Trophoblast cell (in vitro differentiated cells and primary cell): ENCODE data around the gene ADCY1.

Experiments
- DNase-seq, 2 donors: peaks; one replicate each; pipeline ENCODE4 v3.0.0-alpha.2; 2016
- H2AFZ ChIP-seq: 2 replicates; pipeline ENCODE4 v1.6.1; 2013; ENCODE audit warnings: low read length, moderate library complexity, mild to moderate bottlenecking; ENCODE audit not compliant: insufficient read depth, poor library complexity
- H2AK5ac ChIP-seq: 2 replicates; pipeline ENCODE4 v1.6.1; 2013; ENCODE audit warnings: mild to moderate bottlenecking, low read length
- H2BK120ac ChIP-seq: 2 replicates; pipeline ENCODE4 v1.6.1; 2013; ENCODE audit warnings: low read length, mild to moderate bottlenecking, moderate library complexity; ENCODE audit not compliant: insufficient read depth, poor library complexity
- H2BK12ac ChIP-seq: 2 replicates; pipeline ENCODE4 v1.6.1; 2013; ENCODE audit warnings: mild to moderate bottlenecking, low read length, moderate library complexity
- H2BK5ac ChIP-seq: 2 replicates; pipeline ENCODE4 v1.6.1; 2013; ENCODE audit warnings: low read length, low read depth, moderate library complexity, mild to moderate bottlenecking; ENCODE audit not compliant: poor library complexity
- H3K14ac ChIP-seq: 2 replicates; pipeline ENCODE4 v1.6.1; 2013; ENCODE audit warnings: mild to moderate bottlenecking, low read length
- H3K18ac ChIP-seq: 2 replicates; pipeline ENCODE4 v1.6.1; 2013; ENCODE audit warnings: mild to moderate bottlenecking, low read length
- H3K23ac ChIP-seq: 2 replicates; pipeline ENCODE4 v1.6.1; 2013; ENCODE audit warnings: low read length
- H3K27ac ChIP-seq: 2 replicates; pipeline ENCODE4 v1.5.1; 2013; ENCODE audit warnings: low read depth, mild to moderate bottlenecking, inconsistent platforms, low read length, moderate library complexity
- H3K27me3 ChIP-seq: 2 replicates; pipeline ENCODE4 v1.6.1; 2013; ENCODE audit warnings: inconsistent platforms, mild to moderate bottlenecking, low read length, moderate library complexity; ENCODE audit not compliant: insufficient read depth
- H3K36me3 ChIP-seq, 2 experiments: 1 replicate in 1 of 2; 2 replicates in 1 of 2; pipeline ENCODE4 v1.6.1; 2013; ENCODE audit warnings: low read length in 2 of 2, mild to moderate bottlenecking in 2 of 2, moderate library complexity in 1 of 2; ENCODE audit not compliant: insufficient read depth in 2 of 2, control insufficient read depth in 1 of 2
- H3K4ac ChIP-seq: 2 replicates; pipeline ENCODE4 v1.6.1; 2013; ENCODE audit warnings: low read depth, mild to moderate bottlenecking, low read length, moderate library complexity
- H3K4me1 ChIP-seq, 2 experiments: 1 replicate in 1 of 2; 2 replicates in 1 of 2; pipeline ENCODE4 v1.6.1; 2013; ENCODE audit warnings: low read length in 2 of 2, mild to moderate bottlenecking in 2 of 2, moderate library complexity in 1 of 2; ENCODE audit not compliant: insufficient read depth in 2 of 2, control insufficient read depth in 1 of 2
- H3K4me2 ChIP-seq: 2 replicates; pipeline ENCODE4 v1.6.1; 2013; ENCODE audit warnings: inconsistent platforms, mild to moderate bottlenecking, low read length, moderate library complexity
- H3K4me3 ChIP-seq: 2 replicates; pipeline ENCODE4 v1.5.1; 2013; ENCODE audit warnings: mild to moderate bottlenecking, low read depth, low read length, inconsistent platforms
- H3K79me1 ChIP-seq: one replicate; pipeline ENCODE4 v1.6.1; 2013; ENCODE audit warnings: low read length
- H3K79me2 ChIP-seq: 2 replicates; pipeline ENCODE4 v1.6.1; 2013; ENCODE audit warnings: low read length, mild to moderate bottlenecking; ENCODE audit not compliant: control insufficient read depth, insufficient read depth, poor library complexity
- H3K9ac ChIP-seq: 2 replicates; pipeline ENCODE4 v1.6.1; 2013; ENCODE audit warnings: mild to moderate bottlenecking, low read length
- H3K9me3 ChIP-seq: 2 replicates; pipeline ENCODE4 v1.6.1; 2013; ENCODE audit warnings: low read depth, mild to moderate bottlenecking, control low read depth, inconsistent platforms, low read length; ENCODE audit not compliant: insufficient read depth
- H4K12ac ChIP-seq: 2 replicates; pipeline ENCODE4 v1.6.1; 2013; ENCODE audit warnings: low read depth, mild to moderate bottlenecking, low read length, moderate library complexity
- H4K8ac ChIP-seq: 2 replicates; pipeline ENCODE4 v1.6.1; 2013; ENCODE audit warnings: low read depth, mild to moderate bottlenecking, low read length, moderate library complexity
- H4K91ac ChIP-seq: one replicate; pipeline ENCODE4 v1.6.1; 2013; ENCODE audit warnings: low read depth, mild to moderate bottlenecking, low read length, moderate library complexity
- WGBS: extraction: QIAGEN DNeasy Blood & Tissue Kit; methylation state at CpG from one replicate; pipeline ENCODE4 v1.1.7; 2013; ENCODE audit warnings: missing lambda C conversion rate; ENCODE audit not compliant: insufficient read length, insufficient coverage; ENCODE audit errors: extremely low coverage; 5-methylcytosine and 5-hydroxymethylcytosine counted together

ADCY1 gene

GRCh38 chr7:45588466-45588865 lies 14.3 kb downstream of the ADCY1 start:
- no peaks in the 10 kb centered on the region for H3K79me2 ChIP-seq
- H2AFZ ChIP-seq = no peak overlapping the region
- WGBS = no CpG with 5 or more reads among the region's 6 CpGs
- no peak overlapping the region for H2BK5ac ChIP-seq
- H2BK12ac ChIP-seq = no peak overlapping the region
- no peak for DNase-seq
- H4K91ac ChIP-seq = no peak overlapping the region
- peaks cover 3% of the 10 kb centered on the region for H3K9me3 ChIP-seq
- H2AK5ac ChIP-seq = no peak overlapping the region
- H3K4me3 ChIP-seq = no peak overlapping the region
- no peak overlapping the region for H2BK120ac ChIP-seq
- H4K12ac ChIP-seq = no peak overlapping the region
- no peaks in the 10 kb centered on the region for H3K4me1 ChIP-seq
- no peak overlapping the region for H3K23ac ChIP-seq
- H3K14ac ChIP-seq = no peak overlapping the region
- H3K36me3 ChIP-seq = no peaks in the 10 kb centered on the region
- no peak overlapping the region for H4K8ac ChIP-seq
- no peaks in the 10 kb centered on the region for H3K27me3 ChIP-seq
- H3K9ac ChIP-seq = no peak overlapping the region
- H3K79me1 ChIP-seq = no peaks in the 10 kb centered on the region
- H3K4me2 ChIP-seq = no peak overlapping the region
- H3K4ac ChIP-seq = no peak overlapping the region
- no peak overlapping the region for H3K18ac ChIP-seq
- no peak overlapping the region for H3K27ac ChIP-seq

- no peak overlapping the region for H3K18ac ChIP-seq
- H3K27ac ChIP-seq = no peak overlapping the region
- H3K14ac ChIP-seq = no peak overlapping the region
- no peak overlapping the region for H3K9ac ChIP-seq
- H3K4me2 ChIP-seq = no peak overlapping the region
- H3K79me2 ChIP-seq = no peaks in the 10 kb centered on the region
- no peaks in the 10 kb centered on the region for H3K36me3 ChIP-seq
- no peaks in the 10 kb centered on the region for H3K27me3 ChIP-seq
- no peak overlapping the region for H2BK12ac ChIP-seq
- no peak overlapping the region for H4K8ac ChIP-seq
- H3K4ac ChIP-seq = no peak overlapping the region
- H2AFZ ChIP-seq = no peak overlapping the region
- H2BK120ac ChIP-seq = no peak overlapping the region
- no peak overlapping the region for H2AK5ac ChIP-seq
- H3K23ac ChIP-seq = no peak overlapping the region
- no peak overlapping the region for H4K91ac ChIP-seq
- no peaks in the 10 kb centered on the region for H3K4me1 ChIP-seq
- DNase-seq = no peak
- no peak overlapping the region for H2BK5ac ChIP-seq
- peaks cover 3% of the 10 kb centered on the region for H3K9me3 ChIP-seq
- H4K12ac ChIP-seq = no peak overlapping the region
- WGBS = no CpG with 5 or more reads among the region's 10 CpGs
- no peak overlapping the region for H3K4me3 ChIP-seq
- no peaks in the 10 kb centered on the region for H3K79me1 ChIP-seq
Measured at GRCh38 chr7:45589061-45589460, 14.9 kb downstream of the ADCY1 start.

- Histone ChIP-seq H4K12ac (no peak overlapping the region), H4K8ac (no peak overlapping the region), H2AK5ac (no peak overlapping the region), H3K9ac (no peak overlapping the region), H3K4ac (no peak overlapping the region), H3K36me3 (no peaks in the 10 kb centered on the region), H3K79me1 (no peaks in the 10 kb centered on the region), H4K91ac (no peak overlapping the region), H3K27ac (no peak overlapping the region), H2AFZ (no peak overlapping the region), H2BK5ac (no peak overlapping the region), H3K4me3 (no peak overlapping the region), H3K23ac (no peak overlapping the region), H3K4me1 (no peaks in the 10 kb centered on the region), H3K4me2 (no peak overlapping the region), H2BK120ac (no peak overlapping the region), H2BK12ac (no peak overlapping the region), H3K79me2 (no peaks in the 10 kb centered on the region), H3K14ac (no peak overlapping the region), H3K18ac (no peak overlapping the region), H3K27me3 (no peaks in the 10 kb centered on the region), H3K9me3 (peaks cover 1% of the 10 kb centered on the region)
- DNase-seq = no peak
- WGBS = no CpG with 5 or more reads among the region's 17 CpGs
Measured at GRCh38 chr7:45589915-45590678, 15.9 kb downstream of the ADCY1 start.

GRCh38 chr7:45590679-45591057 lies 16.5 kb downstream of the ADCY1 start:
- H3K79me1 ChIP-seq = no peaks in the 10 kb centered on the region
- no peak overlapping the region for H2AK5ac ChIP-seq
- no peak overlapping the region for H4K12ac ChIP-seq
- no peak overlapping the region for H4K91ac ChIP-seq
- no peak overlapping the region for H3K23ac ChIP-seq
- H3K4me3 ChIP-seq = no peak overlapping the region
- H4K8ac ChIP-seq = no peak overlapping the region
- no peak overlapping the region for H3K27ac ChIP-seq
- peaks cover 1% of the 10 kb centered on the region for H3K9me3 ChIP-seq
- WGBS = no CpG with 5 or more reads among the region's 5 CpGs
- no peaks in the 10 kb centered on the region for H3K4me1 ChIP-seq
- no peak overlapping the region for H3K14ac ChIP-seq
- H3K36me3 ChIP-seq = no peaks in the 10 kb centered on the region
- no peak overlapping the region for H2BK12ac ChIP-seq
- H3K4me2 ChIP-seq = no peak overlapping the region
- H3K9ac ChIP-seq = no peak overlapping the region
- H3K4ac ChIP-seq = no peak overlapping the region
- H2AFZ ChIP-seq = no peak overlapping the region
- no peak overlapping the region for H2BK5ac ChIP-seq
- H2BK120ac ChIP-seq = no peak overlapping the region
- H3K18ac ChIP-seq = no peak overlapping the region
- H3K79me2 ChIP-seq = no peaks in the 10 kb centered on the region
- DNase-seq = no peak
- no peaks in the 10 kb centered on the region for H3K27me3 ChIP-seq
